HG03575 (cell line): ENCODE results near the gene URGCP.
"Not testable (repeated sequence)": the region's sequence is repeated elsewhere in the genome, so short reads cannot be mapped to it uniquely, and the experiment has no call there.

Experiments used
- ATAC-seq: cut with Tn5 transposase; IDR thresholded peaks from one replicate; pipeline ENCODE4 v1.9.1; 2021; ENCODE audit not compliant: unreplicated experiment, insufficient number of reproducible peaks, low FRiP score; ENCODE audit errors: extremely low read depth

The URGCP gene

GRCh38 chr7:43849047-43849446 lies 57.3 kb downstream of the URGCP start:
- ATAC-seq, result no peak

GRCh38 chr7:43847496-43847895 lies 58.9 kb downstream of the URGCP start:
- no peak for ATAC-seq

GRCh38 chr7:43844662-43845061 lies 61.7 kb downstream of the URGCP start:
- no peak for ATAC-seq

- ATAC-seq, result no peak
These were observed 62.1 kb downstream of the URGCP start for GRCh38 chr7:43844257-43844656.

- ATAC-seq, result no peak
These were observed 63.1 kb downstream of the URGCP start for GRCh38 chr7:43843296-43843695.

- no peak for ATAC-seq
These were observed 68.2 kb downstream of the URGCP start for GRCh38 chr7:43838201-43838658.

DNA sequence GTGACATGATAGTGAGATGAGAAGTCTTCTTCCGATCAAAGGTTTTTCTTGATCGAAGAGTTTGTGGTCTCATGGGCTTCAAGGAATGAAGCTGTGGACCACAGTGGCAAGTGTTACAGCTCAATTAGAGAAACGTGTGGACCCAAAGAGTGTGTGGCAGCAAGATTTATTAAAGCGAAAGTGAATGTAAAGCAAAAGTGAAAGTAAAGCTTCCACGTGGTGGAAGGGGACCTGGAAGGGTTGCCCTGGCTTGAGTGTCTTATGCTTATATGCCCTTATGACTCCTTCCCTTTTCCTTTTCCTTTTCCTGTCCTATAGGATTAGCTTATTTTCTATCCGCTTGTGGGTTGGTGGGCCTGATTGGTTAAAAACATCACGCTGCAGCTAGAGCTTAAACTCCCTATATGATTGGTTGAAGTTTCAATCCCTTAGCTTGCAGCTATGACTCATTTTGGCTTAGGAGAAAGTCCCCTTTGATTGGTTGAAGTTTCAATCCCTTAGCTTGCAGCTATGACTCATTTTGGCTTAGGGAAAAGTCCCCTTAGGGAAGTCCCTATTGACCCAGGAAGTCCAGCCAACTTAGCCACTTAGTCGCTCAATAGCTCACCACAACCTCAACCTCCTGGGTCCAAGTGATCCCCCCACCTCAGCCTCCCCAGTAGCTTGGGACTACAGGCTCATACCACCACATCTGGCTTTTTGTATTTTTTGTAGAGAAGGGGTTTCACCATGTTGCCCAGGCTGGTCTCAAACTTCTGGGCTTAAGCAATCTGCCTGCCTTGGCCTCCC lies 71.7 kb downstream of the URGCP start:
- ATAC-seq, result no peak

GRCh38 chr7:43830917-43831316 lies 75.5 kb downstream of the URGCP start:
- ATAC-seq, result not testable (repeated sequence)
